HepG2 (cell line): Measurements from ENCODE around the gene TMEM256. TPM values are rescaled to one million over a fixed set of nuclear protein-coding genes. Genes with fewer than 3 reads are reported as not detected.

Experiments used
- ATRX ChIP-seq: sonication (generic); formaldehyde crosslinking; IDR thresholded peaks from 2 replicates; pipeline ENCODE4 v1.4.0; 2020; ENCODE audit warnings: missing genetic modification reagents, borderline replicate concordance
- CCDC6 ChIP-seq: sonication (generic); formaldehyde crosslinking; IDR thresholded peaks from 2 replicates; pipeline ENCODE4 v1.8.1; 2022; ENCODE audit warnings: mild to moderate bottlenecking, missing genetic modification reagents, moderate library complexity
- CEBPB ChIP-seq: IDR thresholded peaks from 2 replicates; pipeline ENCODE4 v1.6.1; 2011; ENCODE audit warnings: low read depth, low read length, improper control_type of control experiment, borderline replicate concordance
- EED ChIP-seq: sonication (generic); formaldehyde crosslinking; IDR thresholded peaks from 2 replicates; pipeline ENCODE4 v1.5.0; 2020; ENCODE audit warnings: mild to moderate bottlenecking, missing genetic modification reagents
- FOXP1 ChIP-seq, 2 experiments: fragments of 450-650 bp in 1 of 2; IDR thresholded peaks; 2 replicates each; pipeline ENCODE4 v1.6.1; 2017 to 2018; ENCODE audit warnings: antibody characterized with exemption in 1 of 2
- HOXA3 ChIP-seq: sonication (generic); formaldehyde crosslinking; IDR thresholded peaks from 2 replicates; pipeline ENCODE4 v1.5.0; 2020; ENCODE audit warnings: missing genetic modification reagents
- KMT2B ChIP-seq: IDR thresholded peaks from 2 replicates; pipeline ENCODE4 v1.6.1; 2016; ENCODE audit warnings: missing genetic modification reagents, missing compliant biosample characterization
- MEIS1 ChIP-seq: sonication (generic); formaldehyde crosslinking; IDR thresholded peaks from 2 replicates; pipeline ENCODE4 v1.9.0; 2021; ENCODE audit warnings: mild to moderate bottlenecking, missing genetic modification reagents, moderate library complexity, borderline replicate concordance
- NPAS2 ChIP-seq: sonication (generic); formaldehyde crosslinking; IDR thresholded peaks from 2 replicates; pipeline ENCODE4 v1.8.0; 2022; ENCODE audit warnings: mild to moderate bottlenecking, missing genetic modification reagents, borderline replicate concordance
- NRL ChIP-seq: sonication (generic); formaldehyde crosslinking; IDR thresholded peaks from 2 replicates; pipeline ENCODE4 v1.5.0; 2020; ENCODE audit warnings: missing genetic modification reagents, mild to moderate bottlenecking, moderate library complexity, borderline replicate concordance
- ZNF180 ChIP-seq: sonication (generic); formaldehyde crosslinking; IDR thresholded peaks from 2 replicates; pipeline ENCODE4 v1.4.0; 2020; ENCODE audit warnings: low read depth, missing genetic modification reagents, borderline replicate concordance
- polyA plus RNA-seq, 8 experiments: library from polyadenylated mRNA; depleted of rRNA in 3 of 8; stranded (reverse) in 7 of 8; unstranded in 1 of 8; fragments of >200 nt; fragmentation: Illumina TruSeq in 4 of 8; extraction: Trizol in 4 of 8; gene quantifications; 2 replicates each; pipeline versions ENCODE4 v1.2.1 to v1.2.3, GENCODE V29; 2011 to 2016; ENCODE audit warnings: low read depth in 4 of 8, missing spikeins in 1 of 8, mixed read lengths in 1 of 8; ENCODE audit not compliant: insufficient read depth in 1 of 8
- total RNA-seq, 5 experiments: library from RNA; depleted of rRNA; stranded (reverse); fragments of >200 nt; fragmentation: Illumina TruSeq; extraction: Trizol; gene quantifications; 2 replicates each; pipeline ENCODE4 v1.2.3, GENCODE V29; 2016; ENCODE audit warnings: low read depth in 1 of 5
- TF ChIP-seq, protein P1 (sequence below): sonication (generic); formaldehyde crosslinking; IDR thresholded peaks from 2 replicates; pipeline ENCODE4 v1.4.0; 2020; ENCODE audit warnings: missing genetic modification reagents, borderline replicate concordance
- TF ChIP-seq, protein P2 (sequence below): IDR thresholded peaks from 2 replicates; pipeline ENCODE4 v1.6.1; 2012; ENCODE audit warnings: inconsistent platforms
- TF ChIP-seq, protein P3 (sequence below): sonication (generic); formaldehyde crosslinking; IDR thresholded peaks from 2 replicates; pipeline ENCODE4 v1.8.0; 2022; ENCODE audit warnings: low read depth, missing genetic modification reagents
- TF ChIP-seq, protein P4 (sequence below): sonication (generic); formaldehyde crosslinking; IDR thresholded peaks from 2 replicates; pipeline ENCODE4 v1.9.0; 2022; ENCODE audit warnings: low read depth, missing genetic modification reagents
- TF ChIP-seq, protein P5 (sequence below): IDR thresholded peaks from 2 replicates; pipeline ENCODE4 v1.6.1; 2016; ENCODE audit warnings: missing compliant biosample characterization, missing genetic modification reagents, borderline replicate concordance

TMEM256 gene
- total and polyA plus RNA-seq, 2 of the 13 experiments (the other 11 are each of a cell fraction or from before 2014, with no cell fraction given) = 231 to 252 TPM

DNA sequence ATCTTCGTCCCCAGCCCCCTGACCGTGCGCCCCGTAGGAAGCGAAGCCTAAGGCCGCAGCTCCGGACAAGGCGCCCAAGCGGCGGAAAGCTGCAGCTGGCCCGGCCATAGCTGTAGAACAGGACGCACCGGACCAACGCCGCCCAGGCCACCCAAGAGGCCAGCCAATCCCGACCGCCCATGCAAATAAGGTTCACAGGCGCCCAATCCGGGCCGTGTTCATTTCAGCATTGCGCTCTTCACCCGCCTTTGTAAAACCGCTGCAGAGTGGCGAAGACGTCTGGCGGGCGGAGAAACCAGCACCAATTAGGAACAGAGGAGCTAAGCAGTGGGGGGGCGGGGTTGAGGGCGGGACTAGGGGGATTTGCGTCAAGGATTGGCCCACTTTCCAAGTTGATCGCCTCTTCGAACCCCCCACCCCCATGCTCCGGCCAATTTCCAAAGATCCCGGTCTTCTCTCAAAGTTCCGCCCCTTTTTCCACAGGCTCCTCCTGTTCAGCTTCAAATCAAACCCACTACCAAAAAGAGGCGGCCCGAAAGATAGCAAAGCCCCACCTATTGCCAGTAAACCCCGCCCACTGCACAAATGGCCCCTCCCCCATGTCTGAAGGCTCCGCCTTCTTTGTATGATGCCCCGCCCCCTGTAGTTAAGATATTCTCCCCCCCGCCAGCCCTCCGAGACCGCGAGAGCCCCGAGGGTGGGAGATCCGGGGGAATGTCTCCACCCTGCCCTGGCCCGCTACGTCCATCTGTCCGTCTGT, at the start of gene TMEM256 (continued):
- TF ChIP-seq, protein P1, sequence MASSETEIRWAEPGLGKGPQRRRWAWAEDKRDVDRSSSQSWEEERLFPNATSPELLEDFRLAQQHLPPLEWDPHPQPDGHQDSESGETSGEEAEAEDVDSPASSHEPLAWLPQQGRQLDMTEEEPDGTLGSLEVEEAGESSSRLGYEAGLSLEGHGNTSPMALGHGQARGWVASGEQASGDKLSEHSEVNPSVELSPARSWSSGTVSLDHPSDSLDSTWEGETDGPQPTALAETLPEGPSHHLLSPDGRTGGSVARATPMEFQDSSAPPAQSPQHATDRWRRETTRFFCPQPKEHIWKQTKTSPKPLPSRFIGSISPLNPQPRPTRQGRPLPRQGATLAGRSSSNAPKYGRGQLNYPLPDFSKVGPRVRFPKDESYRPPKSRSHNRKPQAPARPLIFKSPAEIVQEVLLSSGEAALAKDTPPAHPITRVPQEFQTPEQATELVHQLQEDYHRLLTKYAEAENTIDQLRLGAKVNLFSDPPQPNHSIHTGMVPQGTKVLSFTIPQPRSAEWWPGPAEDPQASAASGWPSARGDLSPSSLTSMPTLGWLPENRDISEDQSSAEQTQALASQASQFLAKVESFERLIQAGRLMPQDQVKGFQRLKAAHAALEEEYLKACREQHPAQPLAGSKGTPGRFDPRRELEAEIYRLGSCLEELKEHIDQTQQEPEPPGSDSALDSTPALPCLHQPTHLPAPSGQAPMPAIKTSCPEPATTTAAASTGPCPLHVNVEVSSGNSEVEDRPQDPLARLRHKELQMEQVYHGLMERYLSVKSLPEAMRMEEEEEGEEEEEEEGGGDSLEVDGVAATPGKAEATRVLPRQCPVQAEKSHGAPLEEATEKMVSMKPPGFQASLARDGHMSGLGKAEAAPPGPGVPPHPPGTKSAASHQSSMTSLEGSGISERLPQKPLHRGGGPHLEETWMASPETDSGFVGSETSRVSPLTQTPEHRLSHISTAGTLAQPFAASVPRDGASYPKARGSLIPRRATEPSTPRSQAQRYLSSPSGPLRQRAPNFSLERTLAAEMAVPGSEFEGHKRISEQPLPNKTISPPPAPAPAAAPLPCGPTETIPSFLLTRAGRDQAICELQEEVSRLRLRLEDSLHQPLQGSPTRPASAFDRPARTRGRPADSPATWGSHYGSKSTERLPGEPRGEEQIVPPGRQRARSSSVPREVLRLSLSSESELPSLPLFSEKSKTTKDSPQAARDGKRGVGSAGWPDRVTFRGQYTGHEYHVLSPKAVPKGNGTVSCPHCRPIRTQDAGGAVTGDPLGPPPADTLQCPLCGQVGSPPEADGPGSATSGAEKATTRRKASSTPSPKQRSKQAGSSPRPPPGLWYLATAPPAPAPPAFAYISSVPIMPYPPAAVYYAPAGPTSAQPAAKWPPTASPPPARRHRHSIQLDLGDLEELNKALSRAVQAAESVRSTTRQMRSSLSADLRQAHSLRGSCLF (CRISPR knock-in tag) = no peak
- TF ChIP-seq ATRX (CRISPR knock-in tag) = no peak
- TF ChIP-seq KMT2B (CRISPR knock-in tag) = 0 out of 2 replicates have a peak, but pooled peaks have one; percentile 37
- 0 out of 2 replicates have a peak, but pooled peaks have one; percentile 58 for TF ChIP-seq EED (CRISPR knock-in tag)
- no peak for TF ChIP-seq NRL
- TF ChIP-seq, protein P2, sequence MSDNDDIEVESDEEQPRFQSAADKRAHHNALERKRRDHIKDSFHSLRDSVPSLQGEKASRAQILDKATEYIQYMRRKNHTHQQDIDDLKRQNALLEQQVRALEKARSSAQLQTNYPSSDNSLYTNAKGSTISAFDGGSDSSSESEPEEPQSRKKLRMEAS = peak; percentile 22; the same call in 1 of the 2 replicates
- no peak for TF ChIP-seq ZNF180
- TF ChIP-seq, protein P3, sequence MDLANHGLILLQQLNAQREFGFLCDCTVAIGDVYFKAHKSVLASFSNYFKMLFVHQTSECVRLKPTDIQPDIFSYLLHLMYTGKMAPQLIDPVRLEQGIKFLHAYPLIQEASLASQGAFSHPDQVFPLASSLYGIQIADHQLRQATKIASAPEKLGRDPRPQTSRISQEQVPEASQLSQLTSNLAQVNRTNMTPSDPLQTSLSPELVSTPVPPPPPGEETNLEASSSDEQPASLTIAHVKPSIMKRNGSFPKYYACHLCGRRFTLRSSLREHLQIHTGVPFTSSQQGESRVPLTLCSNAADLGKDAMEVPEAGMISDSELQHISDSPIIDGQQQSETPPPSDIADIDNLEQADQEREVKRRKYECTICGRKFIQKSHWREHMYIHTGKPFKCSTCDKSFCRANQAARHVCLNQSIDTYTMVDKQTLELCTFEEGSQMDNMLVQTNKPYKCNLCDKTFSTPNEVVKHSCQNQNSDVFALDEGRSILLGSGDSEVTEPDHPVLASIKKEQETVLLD (CRISPR knock-in tag) = no peak; the same call in 1 of the 2 replicates
- peak; percentile 67 for TF ChIP-seq HOXA3
- TF ChIP-seq, protein P4, sequence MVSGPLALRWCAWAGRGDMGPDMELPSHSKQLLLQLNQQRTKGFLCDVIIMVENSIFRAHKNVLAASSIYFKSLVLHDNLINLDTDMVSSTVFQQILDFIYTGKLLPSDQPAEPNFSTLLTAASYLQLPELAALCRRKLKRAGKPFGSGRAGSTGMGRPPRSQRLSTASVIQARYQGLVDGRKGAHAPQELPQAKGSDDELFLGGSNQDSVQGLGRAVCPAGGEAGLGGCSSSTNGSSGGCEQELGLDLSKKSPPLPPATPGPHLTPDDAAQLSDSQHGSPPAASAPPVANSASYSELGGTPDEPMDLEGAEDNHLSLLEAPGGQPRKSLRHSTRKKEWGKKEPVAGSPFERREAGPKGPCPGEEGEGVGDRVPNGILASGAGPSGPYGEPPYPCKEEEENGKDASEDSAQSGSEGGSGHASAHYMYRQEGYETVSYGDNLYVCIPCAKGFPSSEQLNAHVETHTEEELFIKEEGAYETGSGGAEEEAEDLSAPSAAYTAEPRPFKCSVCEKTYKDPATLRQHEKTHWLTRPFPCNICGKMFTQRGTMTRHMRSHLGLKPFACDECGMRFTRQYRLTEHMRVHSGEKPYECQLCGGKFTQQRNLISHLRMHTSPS (CRISPR knock-in tag) = no peak
- peak; percentile 53; the same call in 1 of the 2 replicates for TF ChIP-seq CCDC6 (CRISPR knock-in tag)
- TF ChIP-seq, protein P5, sequence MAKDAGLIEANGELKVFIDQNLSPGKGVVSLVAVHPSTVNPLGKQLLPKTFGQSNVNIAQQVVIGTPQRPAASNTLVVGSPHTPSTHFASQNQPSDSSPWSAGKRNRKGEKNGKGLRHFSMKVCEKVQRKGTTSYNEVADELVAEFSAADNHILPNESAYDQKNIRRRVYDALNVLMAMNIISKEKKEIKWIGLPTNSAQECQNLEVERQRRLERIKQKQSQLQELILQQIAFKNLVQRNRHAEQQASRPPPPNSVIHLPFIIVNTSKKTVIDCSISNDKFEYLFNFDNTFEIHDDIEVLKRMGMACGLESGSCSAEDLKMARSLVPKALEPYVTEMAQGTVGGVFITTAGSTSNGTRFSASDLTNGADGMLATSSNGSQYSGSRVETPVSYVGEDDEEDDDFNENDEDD (CRISPR knock-in tag) = peak; percentile 52; the same call in 1 of the 2 replicates
- TF ChIP-seq CEBPB = no peak
- no peak; the same call in 1 of the 2 replicates for TF ChIP-seq MEIS1 (CRISPR knock-in tag)
- TF ChIP-seq NPAS2 (CRISPR knock-in tag) = no peak
- no peak for TF ChIP-seq FOXP1 (IDR thresholded peaks at IDR 0.05)
- TF ChIP-seq FOXP1 (CRISPR knock-in tag; IDR thresholded peaks at IDR 0.05) = no peak
